Measurements from ENCODE around the gene CDK5RAP2.
A peak's percentile ranks its signal among the peaks of the same experiment; 100 is the strongest.
"Not testable (repeated sequence)": the region's sequence is repeated elsewhere in the genome, so short reads cannot be mapped to it uniquely, and the experiment has no call there.

CDK5RAP2 gene

DNA sequence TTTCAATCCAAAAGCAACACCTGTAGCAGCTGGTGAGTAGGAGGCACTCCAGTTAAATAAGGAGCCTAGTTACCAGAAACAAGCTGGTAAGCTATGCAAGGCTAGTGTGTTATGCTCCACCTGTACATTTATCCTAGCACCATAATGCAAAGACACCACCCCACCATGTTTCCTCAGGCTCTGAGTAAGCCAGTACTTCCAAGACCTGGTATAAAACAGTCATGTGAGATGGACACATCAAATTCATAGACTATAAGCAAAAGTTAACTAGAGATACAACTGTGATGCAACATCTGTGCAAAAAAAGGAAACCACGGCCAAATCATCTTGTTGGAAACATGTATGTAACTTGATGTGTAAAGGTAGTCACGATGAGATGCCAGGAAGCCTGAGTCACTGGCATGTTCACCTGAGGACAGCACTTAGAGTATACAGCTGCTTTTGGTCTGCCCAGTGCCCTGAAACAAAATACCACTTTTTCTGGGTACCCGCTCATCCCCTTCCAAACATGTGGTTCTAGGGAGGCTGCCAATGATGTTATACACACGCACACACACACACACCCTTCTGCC is 66.1 kb downstream of the CDK5RAP2 start:
- DNase-seq (ENCODE audit: low spot score), result no peak

DNA sequence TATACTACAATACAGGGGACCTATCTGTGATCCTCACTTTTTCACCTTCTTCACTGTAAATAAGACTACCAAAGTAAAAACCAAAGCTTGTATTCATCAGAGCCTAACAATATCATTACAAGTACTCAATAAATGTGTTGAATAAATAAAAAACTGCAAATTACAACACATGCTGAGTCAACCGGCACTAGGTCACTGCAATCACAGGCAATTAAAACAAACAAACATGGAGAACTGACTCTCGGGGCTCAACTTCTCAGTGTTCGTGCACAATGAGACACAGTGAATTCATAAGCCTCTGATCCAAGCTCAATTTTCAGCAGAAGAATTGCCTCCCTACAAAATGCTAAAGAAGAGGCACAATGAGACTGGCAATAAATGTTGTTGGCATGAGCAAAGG is 69.2 kb downstream of the CDK5RAP2 start:
- no peak for DNase-seq (ENCODE audit: low spot score)

DNA sequence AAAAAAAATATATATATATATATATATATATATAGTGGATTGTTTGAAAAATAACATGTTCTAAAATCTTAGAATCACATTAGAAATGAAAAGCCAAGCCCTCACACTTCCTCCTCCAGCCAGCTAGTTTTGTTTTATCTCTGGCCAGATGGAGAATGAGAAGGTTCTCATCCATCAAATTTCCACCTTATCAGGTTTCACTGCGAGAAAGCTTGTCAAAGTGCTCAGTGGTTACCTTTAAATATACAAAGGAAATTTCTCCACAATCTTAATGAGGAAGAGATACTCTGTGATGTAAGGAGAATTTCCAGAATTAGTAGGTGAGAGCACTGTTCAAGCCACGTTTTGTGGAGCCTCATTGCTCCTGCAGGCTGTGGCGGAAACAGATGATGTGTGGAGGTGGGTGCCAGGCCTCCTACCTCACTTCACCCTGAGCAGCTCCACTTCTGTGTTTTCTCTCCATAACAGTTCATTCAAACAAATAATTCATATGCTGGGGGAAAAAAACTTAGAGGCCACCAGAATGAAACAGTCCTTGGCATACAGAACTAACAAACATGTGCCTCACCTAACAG is 71.9 kb downstream of the CDK5RAP2 start:
- no peak for DNase-seq (ENCODE audit: low spot score)

DNA sequence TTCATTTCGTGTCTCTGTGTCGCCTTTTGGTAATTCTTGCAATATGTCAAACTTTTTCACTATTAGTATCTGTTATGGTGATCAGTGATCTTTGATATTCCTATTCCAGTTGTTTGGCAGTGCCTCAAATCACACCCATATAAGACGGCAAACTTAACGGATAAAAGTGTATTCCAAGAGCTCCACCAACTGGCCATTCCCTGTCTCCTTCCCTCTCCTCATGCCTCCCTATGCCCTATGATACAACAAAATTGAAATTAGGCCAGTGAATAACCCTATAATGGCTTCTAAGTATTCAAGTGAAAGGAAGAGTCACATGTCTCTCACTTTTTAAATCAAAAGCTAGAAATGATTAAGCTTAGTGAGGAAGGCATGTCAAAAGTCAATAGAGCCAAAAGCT is 74.8 kb downstream of the CDK5RAP2 start:
- DNase-seq (ENCODE audit: low spot score), result no peak

DNA sequence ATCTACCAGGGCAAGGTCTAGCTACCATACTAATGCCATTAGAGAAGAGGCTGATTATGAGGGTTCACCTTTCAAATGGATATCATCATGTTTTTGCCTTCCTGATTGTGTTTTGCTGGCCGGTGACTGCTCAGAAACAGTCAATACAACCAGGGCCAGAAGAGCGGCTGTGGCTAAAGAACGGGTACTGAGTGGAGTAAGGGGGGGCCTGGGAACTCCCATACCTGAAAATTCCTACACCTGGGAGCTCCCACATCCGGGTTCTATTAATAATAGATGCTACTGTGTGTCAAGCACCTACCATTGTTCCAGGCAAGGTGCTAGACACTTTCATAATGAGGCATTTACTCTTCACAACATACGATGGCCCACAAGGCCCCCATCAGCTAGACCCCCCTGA is 79.2 kb downstream of the CDK5RAP2 start:
- DNase-seq (ENCODE audit: low spot score), result no peak

DNA sequence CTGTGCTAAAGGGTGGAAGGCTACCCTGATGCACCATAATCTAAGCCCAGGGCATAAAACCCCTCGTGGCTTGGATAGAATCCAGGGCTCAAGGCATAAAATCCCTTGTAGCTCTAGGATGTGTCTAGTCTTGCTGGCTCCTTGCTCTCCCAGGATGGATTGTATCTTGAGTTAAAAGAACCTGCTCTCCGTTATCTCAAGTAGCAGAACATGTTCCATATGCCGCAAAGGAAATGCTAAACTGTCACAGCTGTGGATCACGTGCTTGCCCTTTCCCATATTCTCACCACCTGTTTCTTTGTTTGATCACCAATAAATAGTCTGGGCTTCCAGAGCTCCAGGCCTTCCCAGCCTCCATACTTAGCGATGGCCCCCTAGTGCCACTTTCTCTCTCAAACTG is 82.1 kb downstream of the CDK5RAP2 start:
- not testable (repeated sequence) for DNase-seq (ENCODE audit: low spot score)

DNA sequence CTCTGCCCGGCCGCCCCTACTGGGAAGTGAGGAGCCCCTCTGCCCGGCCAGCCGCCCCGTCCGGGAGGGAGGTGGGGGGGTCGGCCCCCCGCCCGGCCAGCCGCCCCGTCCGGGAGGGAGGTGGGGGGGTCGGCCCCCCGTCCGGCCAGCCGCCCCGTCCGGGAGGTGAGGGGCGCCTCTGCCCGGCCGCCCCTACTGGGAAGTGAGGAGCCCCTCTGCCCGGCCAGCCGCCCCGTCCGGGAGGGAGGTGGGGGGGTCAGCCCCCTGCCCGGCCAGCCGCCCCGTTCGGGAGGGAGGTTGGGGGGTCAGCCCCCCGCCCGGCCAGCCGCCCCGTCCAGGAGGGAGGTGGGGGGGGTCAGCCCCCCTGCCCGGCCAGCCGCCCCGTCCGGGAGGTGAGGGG is 83.5 kb downstream of the CDK5RAP2 start:
- DNase-seq (ENCODE audit: low spot score), result not testable (repeated sequence)

DNA sequence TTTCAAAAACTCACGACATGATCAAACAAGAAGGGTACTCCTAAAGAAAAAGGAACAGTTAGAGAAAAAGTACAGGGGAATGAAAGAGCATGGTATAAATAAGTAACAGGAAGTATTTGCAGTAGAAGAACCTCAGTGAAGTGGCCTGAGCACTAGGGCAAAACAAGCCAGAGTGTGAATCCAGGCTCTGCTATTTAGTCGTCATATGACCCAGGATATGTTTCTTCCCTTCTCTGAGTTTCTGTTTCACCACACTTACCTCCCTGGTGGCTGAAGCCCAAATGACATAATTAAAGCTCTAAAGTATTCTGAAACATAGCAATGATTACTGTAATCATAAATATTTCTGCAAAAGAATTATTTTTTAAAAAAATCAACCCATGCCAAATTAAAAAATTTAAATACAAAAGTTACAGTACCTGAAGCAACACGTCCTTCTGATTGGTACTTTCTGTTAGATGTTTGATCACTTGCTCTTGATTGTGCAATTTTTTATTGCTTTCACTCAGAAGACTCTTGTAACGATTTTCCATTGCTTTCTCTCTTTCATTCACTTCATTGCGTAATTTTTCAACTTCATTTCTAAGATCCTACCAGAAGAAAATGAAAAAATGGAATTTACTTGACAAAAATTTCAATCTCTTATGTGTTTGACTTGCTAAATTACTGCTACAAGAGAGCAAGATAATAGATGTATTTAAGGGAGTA is 88.9 kb downstream of the CDK5RAP2 start:
- no peak for DNase-seq (ENCODE audit: low spot score)

DNA sequence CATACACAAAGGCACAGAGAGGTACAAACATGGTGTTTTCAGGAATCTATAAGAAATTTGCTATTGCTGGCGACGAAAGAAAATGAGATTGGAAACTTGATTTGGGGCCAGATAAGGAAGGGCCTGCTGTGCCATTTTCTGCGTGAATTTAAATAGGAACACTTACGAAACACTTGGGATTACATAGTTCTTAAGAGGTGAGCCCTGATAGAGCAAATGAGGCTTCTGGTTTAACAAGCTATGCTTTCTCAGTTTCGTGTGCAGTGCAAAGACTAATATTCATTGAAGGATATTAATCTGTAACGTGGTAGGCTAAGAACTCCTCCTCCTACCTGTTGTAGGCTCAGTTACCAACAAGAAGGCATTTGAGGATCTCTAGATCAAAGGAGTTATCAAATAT is 93.1 kb downstream of the CDK5RAP2 start:
- DNase-seq (ENCODE audit: low spot score), result no peak

DNA sequence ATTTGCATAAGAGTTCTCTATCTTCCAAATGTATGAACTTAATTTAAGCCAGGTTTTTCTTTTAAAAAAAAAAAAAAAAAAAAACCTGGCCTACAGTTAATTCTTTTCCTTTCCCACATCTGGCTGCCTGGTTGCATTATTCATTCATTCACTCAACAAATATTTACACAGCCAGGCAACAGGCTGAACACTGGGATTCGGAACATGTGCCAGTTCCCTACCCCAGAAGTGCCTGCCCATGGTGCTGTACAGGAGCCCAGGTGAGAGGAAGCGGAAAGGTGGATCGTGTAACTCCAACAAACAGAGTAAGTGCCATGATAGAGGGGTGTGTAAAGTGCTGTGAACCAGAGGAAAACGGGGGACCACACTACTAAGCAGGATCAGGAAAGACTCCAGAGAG is 93.6 kb downstream of the CDK5RAP2 start:
- DNase-seq (ENCODE audit: low spot score), result no peak

DNA sequence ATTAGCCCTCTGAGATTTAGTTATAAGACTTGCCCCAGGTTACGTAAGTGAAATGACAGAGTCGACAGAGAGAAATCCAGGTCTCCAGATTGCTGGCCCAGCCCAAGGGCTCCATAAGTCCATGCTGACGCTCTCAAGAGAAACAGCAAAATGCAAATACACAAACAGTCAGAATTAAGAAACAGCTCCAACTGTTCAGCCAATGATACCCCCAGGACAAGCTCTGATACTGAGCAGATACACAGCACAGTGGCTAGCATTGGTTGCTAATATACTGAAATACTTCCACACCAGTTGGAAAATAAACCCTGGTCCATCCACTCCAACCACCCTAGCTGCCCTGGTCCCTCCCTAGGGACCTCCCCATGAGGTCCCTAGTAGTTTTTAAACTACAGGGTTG is 94.2 kb downstream of the CDK5RAP2 start:
- DNase-seq (ENCODE audit: low spot score), result no peak

DNA sequence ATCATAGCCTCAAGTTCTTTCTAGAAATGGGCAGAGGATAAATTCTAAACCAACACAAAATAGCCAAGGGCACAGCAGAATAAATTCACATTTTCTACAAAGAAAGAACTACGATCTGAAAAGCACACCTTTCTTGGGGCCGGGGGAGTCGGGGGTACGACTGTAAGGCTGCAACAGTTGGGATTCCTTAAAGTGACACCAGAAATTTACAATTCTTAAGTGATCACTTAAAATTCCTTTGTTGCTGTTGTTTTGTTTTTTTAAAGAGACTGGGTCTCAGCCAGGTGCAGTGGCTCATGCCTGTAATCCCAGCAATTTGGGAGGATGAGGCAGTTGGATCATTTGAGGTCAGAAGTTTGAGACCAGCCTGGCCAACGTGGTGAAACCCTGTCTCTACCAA is 95.8 kb downstream of the CDK5RAP2 start:
- no peak for DNase-seq (ENCODE audit: low spot score)

DNA sequence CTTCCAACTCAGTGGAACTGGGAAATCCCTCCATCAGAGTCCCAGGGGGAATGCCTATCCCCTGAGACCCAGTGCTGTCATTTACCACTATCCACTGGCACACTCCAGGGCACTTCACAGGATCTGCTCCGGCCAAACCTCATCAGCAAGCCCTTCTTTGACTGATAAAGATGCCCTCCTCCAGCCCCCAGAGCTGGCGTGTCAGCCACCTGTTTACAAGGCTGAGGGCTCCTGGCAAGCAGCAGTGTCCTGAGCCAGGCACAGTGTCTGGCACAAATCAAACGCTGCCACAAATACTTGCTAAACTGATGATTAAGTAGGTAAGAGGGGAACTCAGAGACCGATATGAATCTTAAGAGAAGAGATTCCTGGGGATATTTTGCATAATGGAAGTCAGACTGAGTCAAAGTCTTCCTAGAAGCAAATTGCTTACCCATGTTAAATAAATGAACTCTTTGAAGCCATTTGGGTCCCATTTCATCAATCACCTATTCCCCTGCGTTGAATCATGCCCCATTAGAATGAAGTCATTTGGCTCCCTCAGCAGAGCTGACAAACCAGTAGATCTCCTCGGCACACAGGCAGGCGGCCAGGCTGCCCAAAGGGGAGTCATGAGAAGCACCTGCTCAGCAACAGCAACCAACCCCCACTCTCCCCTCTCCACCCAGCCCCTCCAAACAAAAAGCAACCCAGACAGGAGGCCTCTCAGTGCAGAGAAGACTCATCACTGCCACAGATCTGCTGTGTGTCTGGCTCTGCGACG is 97.4 kb downstream of the CDK5RAP2 start:
- no peak for DNase-seq (ENCODE audit: low spot score)

DNA sequence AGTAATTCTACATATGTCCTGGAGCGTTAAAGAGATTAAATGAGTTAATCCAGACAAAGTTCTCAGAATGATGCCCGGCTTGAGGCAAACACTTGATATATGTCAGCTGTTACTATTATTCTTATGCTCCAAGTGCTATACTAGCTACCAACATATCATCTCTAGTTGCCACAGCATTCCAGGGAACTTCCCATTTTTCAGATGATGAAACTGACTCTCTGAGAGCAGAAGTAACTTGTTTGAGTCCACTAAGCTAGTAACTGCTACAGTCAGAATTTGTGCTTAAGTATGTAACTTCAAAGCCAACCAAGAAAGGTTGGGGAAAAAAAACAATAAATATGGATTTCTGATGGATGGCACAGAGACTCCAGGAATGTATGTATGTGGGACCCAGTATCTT is 98.1 kb downstream of the CDK5RAP2 start:
- DNase-seq (ENCODE audit: low spot score), result no peak

DNA sequence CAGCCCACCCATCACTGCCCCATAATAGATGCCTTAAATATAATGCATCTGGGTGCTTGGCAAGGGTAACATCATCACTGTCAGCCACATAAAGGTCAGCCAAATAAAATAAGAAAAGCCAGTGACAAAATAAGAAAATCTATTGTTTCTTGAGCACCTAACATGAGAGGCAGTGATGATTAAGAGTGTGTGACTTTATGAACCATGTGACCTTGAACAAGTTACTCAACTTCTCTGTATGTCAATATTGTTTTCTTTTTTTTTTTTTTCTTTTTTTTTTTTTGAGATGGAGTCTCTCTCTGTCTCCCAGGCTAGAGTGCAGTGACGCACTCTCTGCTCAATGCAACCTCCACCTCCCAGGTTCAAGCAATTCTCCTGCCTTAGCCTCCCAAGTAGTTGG is 98.7 kb downstream of the CDK5RAP2 start:
- DNase-seq (ENCODE audit: low spot score), result no peak

DNA sequence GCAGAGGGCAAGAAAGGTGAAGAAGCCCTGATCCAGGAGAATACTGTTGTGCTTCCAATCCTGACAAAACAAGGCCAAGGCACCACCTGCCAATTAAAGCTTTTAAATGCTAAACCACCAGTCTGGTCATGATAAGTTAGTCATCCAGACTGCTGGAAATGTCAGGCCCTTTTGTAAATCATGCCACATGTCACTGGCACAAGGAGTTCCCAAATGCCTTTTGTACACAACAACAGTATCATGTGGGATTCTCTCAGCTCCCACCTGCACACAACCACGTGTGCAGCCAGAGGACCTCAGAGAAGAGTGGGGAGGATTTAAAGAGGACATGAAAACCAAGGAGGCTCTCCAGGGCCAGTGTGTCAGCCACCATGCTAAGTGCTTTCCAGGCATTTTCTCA is 99.3 kb downstream of the CDK5RAP2 start:
- no peak for DNase-seq (ENCODE audit: low spot score)

DNA sequence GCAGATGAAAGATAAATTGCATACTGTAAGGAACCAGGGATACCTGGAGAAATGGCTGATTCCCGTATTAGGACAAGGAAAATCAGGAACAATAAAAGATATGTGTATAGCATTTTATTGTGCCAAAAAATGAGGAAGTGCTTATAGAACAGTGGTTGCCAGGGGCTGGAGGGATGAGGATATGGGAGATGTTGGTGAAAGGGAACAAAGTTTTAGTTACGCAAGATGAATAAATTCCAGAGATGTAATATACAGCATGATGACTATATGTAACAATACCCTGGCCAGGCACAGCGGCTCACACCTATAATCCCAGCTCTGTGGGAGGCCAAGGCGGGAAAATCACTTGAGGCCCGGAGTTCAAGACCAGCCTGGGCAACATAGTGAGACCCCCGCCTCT is 101.8 kb downstream of the CDK5RAP2 start:
- no peak for DNase-seq (ENCODE audit: low spot score)

DNA sequence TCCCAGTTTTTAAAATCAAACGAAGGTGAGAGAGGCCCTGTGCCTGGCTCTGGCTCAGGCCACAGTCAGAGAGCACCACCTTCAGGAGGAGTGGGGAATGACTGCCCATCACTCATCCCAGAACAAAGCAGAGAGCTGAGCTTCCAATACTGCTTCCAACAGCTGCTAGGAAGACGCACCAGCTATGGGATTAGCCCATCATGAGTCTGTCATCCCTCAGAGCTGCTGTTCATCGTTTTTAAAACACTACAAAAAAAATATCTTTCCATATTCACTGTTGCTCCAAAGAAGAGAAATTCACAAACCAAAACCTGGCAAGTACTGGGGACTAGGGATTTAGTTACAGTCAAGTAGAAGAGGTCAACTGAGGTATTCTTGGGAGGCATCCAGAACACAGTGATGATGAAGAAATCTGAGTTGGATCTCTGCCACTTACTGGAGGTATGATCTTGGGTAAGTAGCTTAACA is 102.4 kb downstream of the CDK5RAP2 start:
- peak; percentile 18 for DNase-seq (ENCODE audit: low spot score)

DNA sequence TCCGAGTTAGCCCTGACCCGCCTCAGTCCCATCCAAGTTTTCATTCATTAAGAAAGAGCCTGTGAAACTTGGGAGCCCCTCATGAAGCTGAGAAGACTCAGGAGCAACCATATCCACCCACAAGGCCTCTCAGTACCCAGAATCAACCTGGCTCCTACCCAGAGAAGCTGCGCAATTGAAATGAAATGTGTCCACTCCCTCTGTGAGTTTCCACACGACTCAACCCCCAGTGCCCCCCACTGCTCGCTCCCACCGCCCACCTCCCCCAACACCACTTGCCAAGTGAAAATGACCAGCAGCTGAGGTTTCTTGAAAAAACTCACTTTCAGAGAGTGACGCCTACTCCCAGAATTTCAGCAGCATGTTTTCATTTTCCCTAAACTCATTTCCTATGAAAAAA is 104.6 kb downstream of the CDK5RAP2 start:
- no peak for DNase-seq (ENCODE audit: low spot score)

DNA sequence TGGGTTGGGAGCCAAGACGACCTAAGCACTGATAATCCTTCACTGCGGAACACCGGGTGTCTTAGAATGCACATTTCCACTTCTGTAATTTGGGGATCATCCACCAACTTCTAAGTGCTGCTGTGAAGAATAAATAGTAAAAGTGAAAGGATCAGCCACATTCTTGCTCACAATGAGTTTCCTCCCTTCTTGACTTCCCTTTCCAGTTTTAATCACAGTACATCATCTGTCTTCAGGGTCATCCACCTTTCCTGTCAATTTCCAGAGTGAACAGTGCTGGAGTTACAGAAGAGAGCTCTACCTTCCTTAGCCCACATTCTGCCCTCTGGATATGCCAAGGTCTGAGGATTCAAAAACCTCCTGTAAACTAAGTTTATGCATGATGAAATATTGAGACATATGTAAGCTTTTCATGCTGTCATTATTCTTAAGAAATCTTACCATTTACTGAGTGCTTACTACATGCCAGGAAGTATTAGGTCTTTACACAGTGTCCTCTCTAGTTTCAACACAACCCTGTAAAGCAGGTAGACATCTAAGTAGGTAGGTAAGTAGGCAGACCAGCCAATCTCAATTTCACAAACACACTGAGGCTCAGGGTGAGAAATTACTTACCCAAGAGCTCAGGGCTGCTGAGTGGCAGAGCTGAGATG is 105.2 kb downstream of the CDK5RAP2 start:
- DNase-seq (ENCODE audit: low spot score), result no peak

DNA sequence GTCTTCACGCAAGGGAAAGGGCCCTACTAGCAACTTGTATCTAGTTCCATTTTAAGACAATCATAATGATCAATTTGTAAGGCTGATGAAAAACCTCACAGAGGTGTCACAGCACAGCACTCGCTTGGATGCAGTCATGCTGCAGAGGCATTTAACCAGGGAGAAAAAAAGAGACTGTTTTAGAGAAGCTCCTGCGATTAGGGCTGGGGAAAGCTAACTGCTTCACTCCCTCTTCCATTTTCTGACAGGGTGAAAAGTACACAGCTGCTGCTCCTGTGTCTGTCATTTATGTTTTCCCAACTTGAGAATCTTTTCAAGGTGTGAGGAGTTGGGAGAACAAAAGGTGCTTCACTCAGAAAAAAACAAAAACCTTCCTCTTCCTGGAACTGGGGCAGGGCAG is 106.4 kb downstream of the CDK5RAP2 start:
- no peak for DNase-seq (ENCODE audit: low spot score)

DNA sequence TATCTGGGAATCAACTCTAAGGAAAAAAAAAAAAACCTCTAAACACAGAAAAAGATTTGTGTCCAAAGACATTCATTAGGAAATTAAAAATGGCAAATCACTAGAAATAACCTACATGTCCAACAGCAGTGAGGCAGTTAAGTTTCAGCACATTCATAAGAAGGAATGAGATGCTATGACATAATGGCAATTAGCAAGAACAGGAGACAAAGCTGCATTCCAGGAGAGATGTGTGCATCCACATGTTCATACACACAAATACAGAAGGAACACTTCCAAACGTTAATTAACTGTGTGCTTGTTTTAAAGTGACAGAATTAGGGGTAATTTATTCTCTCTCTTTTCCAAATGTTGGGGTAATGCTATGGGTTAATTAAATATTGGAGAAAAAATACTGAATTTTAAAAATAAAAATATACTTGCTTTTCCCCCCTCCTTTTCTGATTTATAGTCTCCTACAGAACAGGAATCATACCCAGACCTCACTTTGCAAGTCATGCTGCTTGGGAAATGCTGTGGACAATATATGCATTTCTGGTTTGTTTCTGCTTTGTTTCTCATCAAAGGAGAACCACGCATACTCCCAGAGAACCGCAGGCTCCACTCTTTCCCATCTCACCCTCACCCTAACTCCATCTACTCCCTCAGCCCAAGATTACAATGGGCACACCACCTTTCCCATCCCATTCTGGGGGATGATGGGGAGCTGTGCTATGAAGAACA is 114.1 kb downstream of the CDK5RAP2 start:
- DNase-seq (ENCODE audit: low spot score), result no peak
